ENCODE measurements around the gene CCDC30.
"Not testable (repeated sequence)": the region's sequence is repeated elsewhere in the genome, so short reads cannot be mapped to it uniquely, and the experiment has no call there.

The CCDC30 gene

GRCh38 chr1:42660907-42661500, 197.9 kb downstream of the CCDC30 start:
- no peak for DNase-seq

DNA sequence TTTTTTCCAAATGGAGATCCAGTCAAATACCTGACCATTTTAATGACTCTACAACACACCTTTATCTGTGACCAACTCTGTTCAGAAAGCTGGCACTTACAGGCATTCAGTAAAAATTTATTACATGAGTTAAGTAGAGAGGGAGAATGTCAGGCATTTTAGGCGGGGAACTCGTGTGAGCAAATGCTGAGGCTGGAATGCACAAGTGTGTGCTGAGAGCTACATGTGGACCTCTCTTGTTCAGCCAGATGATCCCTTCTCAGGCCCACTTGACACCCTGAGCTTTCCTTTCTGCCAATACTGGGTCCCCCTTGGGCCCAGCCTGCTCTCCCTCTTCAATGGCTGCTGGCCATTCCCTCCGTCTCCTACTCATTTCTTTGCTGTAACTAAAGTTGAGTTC, 206.8 kb downstream of the CCDC30 start:
- no peak for DNase-seq

DNA sequence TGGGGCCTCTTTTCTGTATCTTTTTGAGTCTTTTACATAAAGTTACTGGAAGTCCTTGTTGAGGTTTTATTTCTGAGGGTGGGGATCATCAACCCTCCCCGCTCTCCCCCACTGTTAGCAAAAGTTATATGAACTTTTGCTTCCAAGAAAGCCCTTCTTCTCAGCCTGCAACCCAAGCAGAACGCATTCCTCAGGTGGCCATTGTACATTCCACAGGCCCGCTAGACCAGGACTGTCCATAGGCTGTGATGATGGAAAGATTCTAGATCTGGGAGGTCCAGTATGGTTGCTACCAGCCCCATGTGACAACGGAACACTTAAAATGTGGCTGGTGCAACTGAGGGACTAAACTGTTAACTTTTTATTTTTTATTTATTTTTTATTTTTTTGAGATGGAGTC, 207.3 kb downstream of the CCDC30 start:
- no peak for DNase-seq

DNA sequence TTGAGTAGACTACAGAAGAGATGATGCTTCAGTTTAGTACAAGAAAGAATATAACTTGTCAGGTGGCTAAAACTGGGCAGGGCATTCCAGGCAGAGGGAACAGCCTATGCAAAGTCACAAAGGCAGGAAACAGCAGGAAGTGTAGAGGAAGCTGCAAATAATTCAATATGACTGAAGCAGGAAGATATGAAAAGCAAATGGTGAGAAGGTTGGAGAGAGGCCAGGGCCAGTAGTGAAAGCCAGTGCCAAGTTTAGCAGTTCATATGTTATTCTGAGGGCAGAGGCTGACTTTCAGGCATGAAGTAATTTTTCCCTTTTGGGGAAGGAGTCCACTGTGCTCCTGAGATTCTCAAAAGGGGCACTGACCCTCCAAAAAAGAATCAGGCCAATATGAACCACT, 211.1 kb downstream of the CCDC30 start:
- no peak for DNase-seq

GRCh38 chr1:42674682-42675081, 211.6 kb downstream of the CCDC30 start:
- no peak for DNase-seq

DNA sequence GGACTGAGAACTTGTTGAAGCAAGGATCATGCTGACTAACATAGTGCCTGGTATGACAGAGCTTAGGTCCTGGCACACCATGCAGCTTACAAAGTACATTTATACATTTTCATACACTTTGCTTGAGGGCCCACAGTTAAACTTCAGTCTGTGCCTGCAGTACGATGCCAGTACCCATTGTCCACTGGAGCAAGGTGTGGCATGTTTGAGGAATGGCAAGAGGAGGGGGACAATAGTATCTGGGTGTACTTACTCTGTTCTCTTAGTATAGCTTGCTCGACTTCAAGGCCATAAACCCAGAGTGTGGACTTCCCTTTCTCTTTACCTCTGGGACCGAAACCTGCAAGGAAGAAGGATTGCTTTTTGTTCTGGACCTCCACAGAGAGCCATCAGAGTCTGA, 212.4 kb downstream of the CCDC30 start:
- no peak for DNase-seq

- no peak for DNase-seq
These were observed 213.5 kb downstream of the CCDC30 start for GRCh38 chr1:42676534-42677087.

DNA sequence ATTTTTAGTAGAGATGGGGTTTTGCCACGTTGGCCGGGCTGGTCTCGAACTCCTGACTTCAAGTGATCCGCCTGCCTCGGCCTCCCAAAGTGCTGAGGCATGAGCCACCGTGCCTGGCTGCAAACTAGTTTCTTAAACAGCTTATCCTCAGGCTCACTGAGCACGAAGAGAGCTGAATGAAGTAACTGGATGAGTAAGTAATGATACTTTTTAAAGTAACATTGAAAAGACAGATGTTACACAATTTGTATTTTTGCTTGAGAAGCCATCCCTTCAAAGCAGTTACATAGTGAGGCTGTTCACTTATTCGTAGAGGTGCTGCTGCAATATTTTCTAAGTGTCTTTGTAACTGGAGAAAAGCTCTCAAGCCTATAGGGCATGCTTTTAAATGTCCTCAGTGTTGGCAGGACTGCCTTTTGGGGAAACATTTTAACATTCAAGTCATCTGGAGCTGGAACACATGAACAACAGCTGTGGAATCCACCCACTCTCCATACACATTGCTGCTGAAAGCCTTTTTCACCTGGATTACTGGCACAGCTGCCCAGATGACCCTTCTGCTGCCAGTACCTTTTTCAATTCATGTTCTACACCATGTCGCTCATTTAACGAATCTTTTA, 216.4 kb downstream of the CCDC30 start:
- DNase-seq, result no peak

- DNase-seq, result no peak
These were observed 217.0 kb downstream of the CCDC30 start for GRCh38 chr1:42680055-42680454.

- DNase-seq, result peak in 1 of 2 donors; percentile 31
These were observed 218.0 kb downstream of the CCDC30 start for GRCh38 chr1:42680921-42681683.

DNA sequence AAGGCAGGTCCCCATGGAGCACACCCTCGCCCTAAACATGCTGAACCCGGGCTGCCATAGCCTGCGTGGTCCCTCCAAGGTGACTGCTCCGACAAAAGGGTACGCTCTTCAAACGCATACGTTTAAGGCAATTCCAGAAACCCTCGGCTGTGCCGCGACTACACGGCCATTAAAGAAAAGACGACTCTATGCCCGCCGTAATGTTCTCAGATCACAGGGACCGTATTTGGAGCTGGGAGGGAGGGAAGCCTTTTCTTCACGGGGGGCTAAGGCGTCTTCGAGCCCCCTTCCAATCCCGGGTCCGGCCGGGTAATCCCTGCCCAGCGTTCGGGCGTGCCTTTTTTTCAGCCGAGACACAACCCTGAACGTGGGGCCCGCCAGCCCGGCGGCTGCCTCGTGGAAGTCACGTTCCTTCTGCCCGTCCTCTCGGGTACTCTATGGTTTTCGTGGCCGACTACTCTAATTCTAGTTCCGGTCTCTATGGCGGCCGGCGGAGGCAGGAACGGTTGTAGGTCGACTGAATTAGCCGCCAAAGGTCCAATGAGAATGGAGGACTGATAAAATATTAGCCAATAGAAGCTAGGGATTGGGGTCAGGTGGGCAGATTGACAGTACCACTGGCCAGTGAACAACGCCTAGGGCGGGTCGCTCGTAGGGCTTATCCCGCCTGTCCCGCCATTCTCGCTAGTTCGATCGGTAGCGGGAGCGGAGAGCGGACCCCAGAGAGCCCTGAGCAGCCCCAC, 218.8 kb downstream of the CCDC30 start, which contains the start of gene YBX1:
TSS of gene YBX1 (plus strand) at position 678 of the 743 bp plus-strand sequence. CDS start 148 bp downstream, outside the sequence.
- DNase-seq, result peak; percentile 96 to 98

DNA sequence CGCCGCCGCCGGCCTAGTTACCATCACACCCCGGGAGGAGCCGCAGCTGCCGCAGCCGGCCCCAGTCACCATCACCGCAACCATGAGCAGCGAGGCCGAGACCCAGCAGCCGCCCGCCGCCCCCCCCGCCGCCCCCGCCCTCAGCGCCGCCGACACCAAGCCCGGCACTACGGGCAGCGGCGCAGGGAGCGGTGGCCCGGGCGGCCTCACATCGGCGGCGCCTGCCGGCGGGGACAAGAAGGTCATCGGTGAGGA, 219.3 kb downstream of the CCDC30 start:
- not testable (repeated sequence) for DNase-seq

DNA sequence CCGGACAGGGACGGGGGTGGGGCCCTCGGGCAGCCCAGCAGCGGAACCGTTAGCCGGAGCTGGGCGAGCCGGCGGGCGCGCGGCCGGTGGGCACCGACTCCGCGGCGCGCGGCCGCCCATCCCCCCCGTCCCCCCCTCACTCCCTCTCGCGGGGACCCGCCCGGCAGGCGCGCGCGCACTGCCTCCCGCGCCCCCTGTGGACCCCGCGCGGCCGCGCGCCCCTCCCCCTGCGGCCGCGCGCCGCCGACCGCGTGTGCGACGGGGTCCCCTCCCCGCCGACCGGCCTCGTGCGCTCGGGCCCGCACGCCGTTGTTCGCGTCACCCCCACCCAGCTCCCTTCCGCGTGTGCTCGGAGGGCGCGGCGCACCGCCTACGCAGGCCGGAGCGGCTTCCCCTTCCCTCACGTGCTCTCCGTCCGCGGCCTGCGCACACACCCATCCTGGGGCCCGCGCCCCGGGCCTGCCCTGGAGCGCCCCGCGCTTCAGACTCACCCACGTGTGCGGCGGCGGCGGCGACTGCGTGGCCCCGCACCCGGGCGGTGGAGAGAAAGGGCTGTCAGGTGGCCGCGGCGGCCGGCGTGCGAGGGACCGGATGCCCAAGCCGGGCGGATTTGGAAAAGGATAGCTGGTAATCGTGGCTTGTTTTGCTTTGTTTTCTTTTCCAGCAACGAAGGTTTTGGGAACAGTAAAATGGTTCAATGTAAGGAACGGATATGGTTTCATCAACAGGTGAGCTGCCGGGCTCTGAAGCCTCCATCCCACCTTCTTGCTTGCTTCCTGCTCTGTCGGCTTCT, 219.8 kb downstream of the CCDC30 start:
- peak; percentile 32 to 41 for DNase-seq

DNA sequence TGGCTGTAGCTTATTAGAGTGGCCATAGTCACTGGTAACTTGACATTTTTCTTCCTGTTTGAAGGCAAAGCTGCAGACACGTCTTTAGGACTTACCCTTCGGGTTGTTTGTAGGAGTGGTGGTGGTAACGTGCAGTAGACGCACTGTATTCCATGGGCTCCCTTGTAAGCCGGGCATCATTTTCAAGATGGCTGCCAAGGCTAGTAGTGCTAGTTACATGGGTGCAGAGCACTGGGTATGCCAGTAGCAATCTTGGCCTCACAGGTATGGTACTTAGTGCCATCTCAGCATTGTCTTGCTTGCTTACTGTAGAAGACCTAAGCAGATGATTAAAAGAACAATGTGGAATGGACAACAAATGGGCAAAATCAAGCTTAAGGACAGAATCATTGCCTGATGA, 221.1 kb downstream of the CCDC30 start:
- no peak for DNase-seq

GRCh38 chr1:42686418-42686817, 223.3 kb downstream of the CCDC30 start:
- DNase-seq, result no peak

- DNase-seq, result no peak
These were observed 226.8 kb downstream of the CCDC30 start for GRCh38 chr1:42689912-42690311.

DNA sequence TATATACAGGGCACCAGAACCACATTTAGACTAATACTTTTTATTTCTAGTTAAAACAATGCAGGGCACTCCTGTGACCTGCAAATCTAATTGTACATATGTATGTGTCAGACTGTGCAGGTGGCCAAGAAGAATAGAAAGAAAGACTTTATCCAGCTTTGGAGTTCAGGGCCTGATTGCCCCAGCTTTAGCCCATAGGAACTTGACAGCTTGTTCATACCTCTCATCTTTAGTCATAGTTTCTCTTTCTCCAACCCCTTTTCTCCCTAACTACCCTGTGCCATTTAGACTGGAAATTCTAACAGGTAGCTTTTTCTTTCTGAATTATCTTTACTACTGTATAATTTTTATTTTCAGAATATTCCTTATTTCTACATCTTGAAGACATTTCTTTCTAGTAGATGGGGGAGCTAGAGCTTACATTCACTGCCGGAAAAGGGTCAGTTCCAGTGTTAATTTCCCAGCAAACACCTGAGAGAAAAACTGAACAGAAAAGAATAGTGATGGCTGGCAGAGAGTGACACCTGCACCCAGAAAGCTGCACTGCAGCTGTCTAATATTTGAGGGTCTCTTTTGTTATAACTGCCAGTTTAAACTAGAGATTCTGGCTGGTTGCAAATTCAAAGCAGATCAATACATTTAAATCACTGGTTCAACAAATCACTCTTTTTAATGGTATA, 227.5 kb downstream of the CCDC30 start:
- no peak for DNase-seq

DNA sequence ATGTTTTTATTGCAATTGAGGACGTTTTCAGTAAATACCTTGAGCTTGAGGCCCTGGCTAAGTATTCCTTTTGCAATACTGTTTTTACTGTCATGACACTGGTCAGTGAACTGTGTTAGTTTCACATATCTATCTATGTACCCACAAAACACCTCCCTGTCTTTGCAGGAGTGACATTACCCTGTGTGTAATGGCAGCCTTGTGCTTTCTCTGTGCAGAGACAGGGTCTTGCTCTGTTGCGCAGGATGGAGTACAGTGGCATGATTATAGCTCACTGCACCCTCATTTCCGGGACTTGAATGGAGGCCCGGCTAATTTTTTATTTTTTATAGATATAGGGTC, 228.0 kb downstream of the CCDC30 start:
- no peak for DNase-seq

DNA sequence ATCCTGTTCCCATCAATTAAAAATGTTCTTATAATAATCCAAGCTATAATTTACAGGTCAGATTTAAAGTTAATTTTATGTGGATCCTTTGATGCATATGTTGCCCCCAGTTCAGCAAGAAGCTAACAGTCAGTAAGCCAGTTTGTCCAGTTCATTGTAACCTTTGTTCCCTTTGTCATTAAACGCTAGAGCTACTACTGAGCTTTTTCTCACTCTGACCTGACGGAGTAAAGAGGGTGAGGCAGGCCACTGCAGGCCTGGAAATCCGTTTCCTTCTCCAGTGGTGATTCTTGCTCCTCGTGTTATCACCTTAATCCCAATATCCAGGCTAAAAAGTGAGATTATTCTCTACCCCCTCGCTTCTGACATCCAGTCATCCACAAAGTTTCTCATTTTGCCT, 229.4 kb downstream of the CCDC30 start:
- DNase-seq, result no peak

GRCh38 chr1:42692911-42693310, 229.8 kb downstream of the CCDC30 start:
- DNase-seq, result no peak

DNA sequence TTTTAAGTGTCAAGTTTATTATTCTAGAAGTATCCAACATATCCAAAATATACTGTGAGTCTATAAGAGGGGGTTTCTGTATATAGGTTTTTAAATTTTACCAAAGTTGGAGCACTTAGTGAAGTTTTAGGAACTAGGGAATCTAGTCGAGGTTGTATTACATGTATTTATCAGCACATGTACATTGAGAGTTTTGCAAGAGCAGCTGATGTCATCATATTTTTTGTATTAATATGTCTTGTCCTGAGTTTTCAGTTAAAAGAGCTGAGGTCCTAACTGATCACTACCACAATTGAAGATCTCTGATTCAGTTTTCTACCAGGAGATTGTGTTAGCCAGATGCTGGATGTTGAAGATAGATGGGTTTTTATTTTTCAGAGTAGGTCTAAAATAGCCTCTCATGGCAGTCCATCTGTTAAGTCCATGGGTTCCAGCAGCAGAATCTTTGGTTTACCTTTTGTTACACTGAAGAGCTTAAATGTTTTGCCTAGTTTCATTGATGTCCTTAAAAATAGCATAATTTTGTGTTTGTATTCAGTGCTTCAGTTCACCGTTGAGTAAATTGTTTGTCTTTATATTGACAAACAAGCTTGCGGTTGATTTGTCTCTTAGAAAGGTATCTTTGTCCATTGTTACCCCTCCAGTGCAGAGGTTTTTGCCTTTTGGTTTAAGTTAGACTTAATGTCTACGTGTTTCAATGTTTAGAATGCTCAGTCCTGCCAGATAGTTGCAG, 235.2 kb downstream of the CCDC30 start:
- no peak for DNase-seq
